ENCODE data around the gene RFNG. TPM values are rescaled to one million over a fixed set of nuclear protein-coding genes. Genes with fewer than 3 reads are reported as not detected.

RFNG gene
- total RNA-seq, 1 experiment from 2014 or later: 43.4 TPM

- Histone ChIP-seq H3K27me3 (ENCODE audit: control insufficient read depth, insufficient read depth, low read length) (no peaks in the 10 kb centered on the region), H3K36me3 (ENCODE audit: control insufficient read depth, insufficient read depth, low read length) (no peaks in the 10 kb centered on the region), H3K27ac (ENCODE audit: low read length) (no peak overlapping the region), H3K4me1 (ENCODE audit: control insufficient read depth, insufficient read depth, low read length) (peaks cover 46% of the 10 kb centered on the region), H3K4me3 (ENCODE audit: low read depth in 2 of 2, low read length in 2 of 2) (no peak overlapping the region), H3K9me3 (ENCODE audit: control insufficient read depth, insufficient read depth, low read depth, low read length) (no peaks in the 10 kb centered on the region)
- TF ChIP-seq POLR2AphosphoS5 (IDR thresholded peaks at IDR 0.05; ENCODE audit: low read depth, low read length) (no peak), CTCF (IDR thresholded peaks at IDR 0.05) (no peak), SIN3A (IDR thresholded peaks at IDR 0.05; ENCODE audit: borderline replicate concordance, insufficient read depth, low read depth, low read length) (no peak), TCF7L2 (IDR thresholded peaks at IDR 0.05; ENCODE audit: low read depth, low read length) (no peak), REST (IDR thresholded peaks at IDR 0.05; ENCODE audit: insufficient read depth in 1 of 2, low read depth in 2 of 2, low read length in 1 of 2) (no peak)
- no peak for ATAC-seq
- DNase-seq (ENCODE audit: low read depth, low spot score): no peak
- ChIA-PET POLR2A (no interaction called here), CTCF (no interaction called here)
- in situ Hi-C loops (cut with HindIII; ENCODE audit: low pct_unique_long_range_greater_than_20kb, low sequenced_read_pairs): no loop called here
- intact Hi-C loops (cut with micrococcal nuclease; ENCODE audit: unreplicated experiment): no loop called here
- BruUV-seq (replicated peaks): no TSS peak
Measured at GRCh38 chr17:82005701-82006348, 45.8 kb downstream of the RFNG start.

GRCh38 chr17:82004517-82005455, 46.8 kb downstream of the RFNG start:
- no peak for ATAC-seq
- peak overlapping the region; percentile 82 for H3K27ac ChIP-seq (ENCODE audit: low read length)
- CTCF ChIA-PET: no interaction called here

More at GRCh38 chr17:82004517-82005455, 46.8 kb downstream of the RFNG start:
- Histone ChIP-seq H3K4me1 (ENCODE audit: control insufficient read depth, insufficient read depth, low read length) (peaks cover 48% of the 10 kb centered on the region), H3K27me3 (ENCODE audit: control insufficient read depth, insufficient read depth, low read length) (no peaks in the 10 kb centered on the region), H3K4me3 (ENCODE audit: low read depth in 2 of 2, low read length in 2 of 2) (no peak overlapping the region), H3K9me3 (ENCODE audit: control insufficient read depth, insufficient read depth, low read depth, low read length) (no peaks in the 10 kb centered on the region), H3K36me3 (ENCODE audit: control insufficient read depth, insufficient read depth, low read length) (no peaks in the 10 kb centered on the region)
- no peak for TF ChIP-seq SIN3A (IDR thresholded peaks at IDR 0.05; ENCODE audit: borderline replicate concordance, insufficient read depth, low read depth, low read length)
- no peak for TF ChIP-seq TCF7L2 (IDR thresholded peaks at IDR 0.05; ENCODE audit: low read depth, low read length)
- TF ChIP-seq POLR2AphosphoS5 (IDR thresholded peaks at IDR 0.05; ENCODE audit: low read depth, low read length): no peak
- TF ChIP-seq REST (IDR thresholded peaks at IDR 0.05; ENCODE audit: insufficient read depth in 1 of 2, low read depth in 2 of 2, low read length in 1 of 2): no peak
- TF ChIP-seq CTCF (IDR thresholded peaks at IDR 0.05): no peak
- BruUV-seq (replicated peaks): no TSS peak
- intact Hi-C loops (cut with micrococcal nuclease; ENCODE audit: unreplicated experiment) (no loop called here), in situ Hi-C loops (cut with HindIII; ENCODE audit: low pct_unique_long_range_greater_than_20kb, low sequenced_read_pairs) (no loop called here)
- POLR2A ChIA-PET: no interaction called here
- no peak for DNase-seq (ENCODE audit: low read depth, low spot score)

Data from Panc1 (cell line).